NT2/D1 (cell line): ENCODE data around the gene CCDC197.

Experiments
- DNase-seq: peaks from one replicate; pipeline ENCODE4 v3.0.0-alpha.2; 2011; ENCODE audit warnings: low read depth, low spot score
- H3K27me3 ChIP-seq: 2 replicates; pipeline ENCODE4 v1.6.0; 2011; ENCODE audit warnings: mild to moderate bottlenecking; ENCODE audit not compliant: insufficient read length, insufficient read depth
- H3K36me3 ChIP-seq: 2 replicates; pipeline ENCODE4 v1.6.1; 2011; ENCODE audit warnings: mild to moderate bottlenecking, low read length, mixed read lengths; ENCODE audit not compliant: insufficient read depth, insufficient read length
- H3K4me1 ChIP-seq: 2 replicates; pipeline ENCODE4 v1.5.1; 2011; ENCODE audit not compliant: insufficient read depth, insufficient read length
- H3K4me3 ChIP-seq: 2 replicates; pipeline ENCODE4 v1.5.1; 2011; ENCODE audit warnings: low read depth; ENCODE audit not compliant: insufficient read length
- H3K9ac ChIP-seq: 2 replicates; pipeline ENCODE4 v1.6.0; 2011; ENCODE audit warnings: low read depth; ENCODE audit not compliant: insufficient read length
- H3K9me3 ChIP-seq: 2 replicates; pipeline ENCODE4 v1.5.1; 2011; ENCODE audit warnings: mild to moderate bottlenecking, low read length; ENCODE audit not compliant: insufficient read depth
- SUZ12 ChIP-seq: IDR thresholded peaks from 2 replicates; pipeline ENCODE4 v1.6.1; 2011; ENCODE audit not compliant: insufficient read length, insufficient read depth; ENCODE audit errors: extremely low read depth
- YY1 ChIP-seq: IDR thresholded peaks from 2 replicates; pipeline ENCODE4 v1.6.1; 2011; ENCODE audit not compliant: insufficient read length, insufficient read depth
- ZNF274 ChIP-seq: IDR thresholded peaks from 2 replicates; pipeline ENCODE4 v1.6.1; 2011; ENCODE audit warnings: mild to moderate bottlenecking, low read depth, low read length

CCDC197 gene

GRCh38 chr14:93982230-93983007 is 14.7 kb upstream of the CCDC197 start:
- no peaks in the 10 kb centered on the region for H3K27me3 ChIP-seq
- H3K36me3 ChIP-seq, result no peaks in the 10 kb centered on the region
- no peak for TF ChIP-seq ZNF274
- no peak for TF ChIP-seq SUZ12
- no peak for TF ChIP-seq YY1
- H3K9me3 ChIP-seq, result no peaks in the 10 kb centered on the region
- no peak overlapping the region for H3K9ac ChIP-seq
- no peak overlapping the region for H3K4me3 ChIP-seq
- H3K4me1 ChIP-seq, result peaks cover 21% of the 10 kb centered on the region
- DNase-seq, result no peak

GRCh38 chr14:93984070-93984469 is 13.0 kb upstream of the CCDC197 start:
- Histone ChIP-seq H3K9me3 (no peaks in the 10 kb centered on the region), H3K9ac (no peak overlapping the region), H3K36me3 (no peaks in the 10 kb centered on the region), H3K4me1 (peaks cover 22% of the 10 kb centered on the region), H3K27me3 (no peaks in the 10 kb centered on the region), H3K4me3 (no peak overlapping the region)
- no peak for TF ChIP-seq SUZ12
- TF ChIP-seq ZNF274, result no peak
- TF ChIP-seq YY1, result no peak
- DNase-seq, result no peak

- Histone ChIP-seq H3K36me3 (no peaks in the 10 kb centered on the region), H3K9ac (no peak overlapping the region), H3K4me3 (no peak overlapping the region), H3K4me1 (peaks cover 22% of the 10 kb centered on the region), H3K9me3 (no peaks in the 10 kb centered on the region), H3K27me3 (no peaks in the 10 kb centered on the region)
- DNase-seq, result peak; percentile 25
- no peak for TF ChIP-seq SUZ12
- TF ChIP-seq YY1, result no peak
- no peak for TF ChIP-seq ZNF274
These were observed 12.1 kb upstream of the CCDC197 start for GRCh38 chr14:93984987-93985410.

- Histone ChIP-seq H3K9ac (peak overlapping the region; percentile 61), H3K27me3 (no peaks in the 10 kb centered on the region), H3K4me3 (no peak overlapping the region), H3K36me3 (no peaks in the 10 kb centered on the region), H3K4me1 (peaks cover 21% of the 10 kb centered on the region), H3K9me3 (no peaks in the 10 kb centered on the region)
- DNase-seq, result no peak
- TF ChIP-seq SUZ12, result no peak
- no peak for TF ChIP-seq ZNF274
- TF ChIP-seq YY1, result no peak
These were observed 10.1 kb upstream of the CCDC197 start for GRCh38 chr14:93986955-93987354.

GRCh38 chr14:93987376-93987775 is 9.7 kb upstream of the CCDC197 start:
- Histone ChIP-seq H3K4me3 (no peak overlapping the region), H3K27me3 (peaks cover 2% of the 10 kb centered on the region), H3K36me3 (no peaks in the 10 kb centered on the region), H3K9ac (peak overlapping the region; percentile 61), H3K4me1 (peaks cover 20% of the 10 kb centered on the region), H3K9me3 (no peaks in the 10 kb centered on the region)
- no peak for DNase-seq
- TF ChIP-seq YY1 (no peak), ZNF274 (no peak), SUZ12 (no peak)

GRCh38 chr14:93987815-93988476 is 9.2 kb upstream of the CCDC197 start:
- TF ChIP-seq ZNF274 (no peak), YY1 (no peak), SUZ12 (no peak)
- Histone ChIP-seq H3K9ac (no peak overlapping the region), H3K36me3 (no peaks in the 10 kb centered on the region), H3K4me3 (no peak overlapping the region), H3K4me1 (peaks cover 17% of the 10 kb centered on the region), H3K27me3 (peaks cover 7% of the 10 kb centered on the region), H3K9me3 (no peaks in the 10 kb centered on the region)
- no peak for DNase-seq

- TF ChIP-seq ZNF274 (no peak), SUZ12 (no peak), YY1 (no peak)
- no peak for DNase-seq
- Histone ChIP-seq H3K9me3 (no peaks in the 10 kb centered on the region), H3K36me3 (no peaks in the 10 kb centered on the region), H3K4me3 (no peak overlapping the region), H3K27me3 (peaks cover 7% of the 10 kb centered on the region), H3K9ac (no peak overlapping the region), H3K4me1 (peaks cover 15% of the 10 kb centered on the region)
These were observed 7.2 kb upstream of the CCDC197 start for GRCh38 chr14:93989939-93990338.
